ENCODE measurements around the gene CTBP2.

Gene CTBP2

GRCh38 chr10:125016611-125017202 lies 143.7 kb downstream of the CTBP2 start:
- no peak overlapping the region for H3K27ac ChIP-seq (ENCODE audit: low read depth, low read length)
- TF ChIP-seq EZH2phosphoT487 (IDR thresholded peaks at IDR 0.05; ENCODE audit: borderline replicate concordance, low read length), result no peak
- no peak for TF ChIP-seq CTCF (IDR thresholded peaks at IDR 0.05; ENCODE audit: low read depth, low read length, poor library complexity, severe bottlenecking)
- H3K4me1 ChIP-seq (ENCODE audit: control insufficient read depth, low read length), result peaks cover 9% of the 10 kb centered on the region
- no peaks in the 10 kb centered on the region for H4K20me1 ChIP-seq (ENCODE audit: control insufficient read depth, insufficient read depth, low read depth, low read length)
- no peaks in the 10 kb centered on the region for H3K36me3 ChIP-seq (ENCODE audit: control insufficient read depth, low read length)
- H3K9me3 ChIP-seq (ENCODE audit: control insufficient read depth, insufficient read depth, low read length), result no peaks in the 10 kb centered on the region
- no peak overlapping the region for H3K4me2 ChIP-seq (ENCODE audit: low read length)
- no peak overlapping the region for H3K4me3 ChIP-seq (ENCODE audit: low read length)
- no peaks in the 10 kb centered on the region for H3K27me3 ChIP-seq (ENCODE audit: control insufficient read depth, low read length)
- no peaks in the 10 kb centered on the region for H3F3A ChIP-seq (ENCODE audit: control insufficient read depth, insufficient read depth)
- 0 out of 2 replicates have a peak, but pooled peaks cover 4% of the 10 kb centered on the region for H3K79me2 ChIP-seq (ENCODE audit: control insufficient read depth, low read length)
- no peaks in the 10 kb centered on the region for H3K9me2 ChIP-seq (replicated peaks; ENCODE audit: control insufficient read depth, low read length)

GRCh38 chr10:125016123-125016522 lies 144.2 kb downstream of the CTBP2 start:
- no peak for TF ChIP-seq EZH2phosphoT487 (IDR thresholded peaks at IDR 0.05; ENCODE audit: borderline replicate concordance, low read length)
- no peak for TF ChIP-seq CTCF (IDR thresholded peaks at IDR 0.05; ENCODE audit: low read depth, low read length, poor library complexity, severe bottlenecking)
- Histone ChIP-seq H3K79me2 (ENCODE audit: control insufficient read depth, low read length) (0 out of 2 replicates have a peak, but pooled peaks cover 4% of the 10 kb centered on the region), H4K20me1 (ENCODE audit: control insufficient read depth, insufficient read depth, low read depth, low read length) (no peaks in the 10 kb centered on the region)

GRCh38 chr10:125015356-125015944 lies 144.9 kb downstream of the CTBP2 start:
- no peaks in the 10 kb centered on the region for H3K36me3 ChIP-seq (ENCODE audit: control insufficient read depth, low read length)
- H4K20me1 ChIP-seq (ENCODE audit: control insufficient read depth, insufficient read depth, low read depth, low read length), result no peaks in the 10 kb centered on the region
- 0 out of 2 replicates have a peak, but pooled peaks cover 4% of the 10 kb centered on the region for H3K79me2 ChIP-seq (ENCODE audit: control insufficient read depth, low read length)
- no peak overlapping the region for H3K4me2 ChIP-seq (ENCODE audit: low read length)
- TF ChIP-seq EZH2phosphoT487 (IDR thresholded peaks at IDR 0.05; ENCODE audit: borderline replicate concordance, low read length) (no peak), CTCF (IDR thresholded peaks at IDR 0.05; ENCODE audit: low read depth, low read length, poor library complexity, severe bottlenecking) (no peak)
- H3K27me3 ChIP-seq (ENCODE audit: control insufficient read depth, low read length), result no peaks in the 10 kb centered on the region
- no peak overlapping the region for H3K27ac ChIP-seq (ENCODE audit: low read depth, low read length)
- H3K9me2 ChIP-seq (replicated peaks; ENCODE audit: control insufficient read depth, low read length), result no peaks in the 10 kb centered on the region
- H3K4me3 ChIP-seq (ENCODE audit: low read length), result no peak overlapping the region
- peaks cover 9% of the 10 kb centered on the region for H3K4me1 ChIP-seq (ENCODE audit: control insufficient read depth, low read length)
- no peaks in the 10 kb centered on the region for H3F3A ChIP-seq (ENCODE audit: control insufficient read depth, insufficient read depth)
- H3K9me3 ChIP-seq (ENCODE audit: control insufficient read depth, insufficient read depth, low read length), result no peaks in the 10 kb centered on the region

More at GRCh38 chr10:125016123-125016522, 144.2 kb downstream of the CTBP2 start:
- H3K27ac ChIP-seq (ENCODE audit: low read depth, low read length), result no peak overlapping the region
- no peak overlapping the region for H3K4me2 ChIP-seq (ENCODE audit: low read length)
- no peaks in the 10 kb centered on the region for H3K9me2 ChIP-seq (replicated peaks; ENCODE audit: control insufficient read depth, low read length)
- H3K4me1 ChIP-seq (ENCODE audit: control insufficient read depth, low read length), result peaks cover 9% of the 10 kb centered on the region
- no peak overlapping the region for H3K4me3 ChIP-seq (ENCODE audit: low read length)
- no peaks in the 10 kb centered on the region for H3F3A ChIP-seq (ENCODE audit: control insufficient read depth, insufficient read depth)
- H3K9me3 ChIP-seq (ENCODE audit: control insufficient read depth, insufficient read depth, low read length), result no peaks in the 10 kb centered on the region
- H3K27me3 ChIP-seq (ENCODE audit: control insufficient read depth, low read length), result no peaks in the 10 kb centered on the region
- no peaks in the 10 kb centered on the region for H3K36me3 ChIP-seq (ENCODE audit: control insufficient read depth, low read length)
